Measurements from ENCODE around the gene TMED10. TPM values are rescaled to one million over a fixed set of nuclear protein-coding genes. Genes with fewer than 3 reads are reported as not detected.

TMED10 gene
- polyA plus RNA-seq, 1 experiment = 505 TPM

GRCh38 chr14:75202657-75203056, 26.2 kb upstream of the TMED10 start:
- H3K27me3 ChIP-seq (ENCODE audit: control insufficient read depth, insufficient read depth, low read length) = no peaks in the 10 kb centered on the region
- ChIA-PET CTCF (no interaction called here), POLR2A (interaction anchor here (0.6 kb wide), 1 partner anchor 18 kb away, joined by 3 read pairs; no protein-coding TSS in a partner anchor)
- no peak overlapping the region for H3K4me3 ChIP-seq (ENCODE audit: low read depth, low read length)
- TF ChIP-seq, protein P1, sequence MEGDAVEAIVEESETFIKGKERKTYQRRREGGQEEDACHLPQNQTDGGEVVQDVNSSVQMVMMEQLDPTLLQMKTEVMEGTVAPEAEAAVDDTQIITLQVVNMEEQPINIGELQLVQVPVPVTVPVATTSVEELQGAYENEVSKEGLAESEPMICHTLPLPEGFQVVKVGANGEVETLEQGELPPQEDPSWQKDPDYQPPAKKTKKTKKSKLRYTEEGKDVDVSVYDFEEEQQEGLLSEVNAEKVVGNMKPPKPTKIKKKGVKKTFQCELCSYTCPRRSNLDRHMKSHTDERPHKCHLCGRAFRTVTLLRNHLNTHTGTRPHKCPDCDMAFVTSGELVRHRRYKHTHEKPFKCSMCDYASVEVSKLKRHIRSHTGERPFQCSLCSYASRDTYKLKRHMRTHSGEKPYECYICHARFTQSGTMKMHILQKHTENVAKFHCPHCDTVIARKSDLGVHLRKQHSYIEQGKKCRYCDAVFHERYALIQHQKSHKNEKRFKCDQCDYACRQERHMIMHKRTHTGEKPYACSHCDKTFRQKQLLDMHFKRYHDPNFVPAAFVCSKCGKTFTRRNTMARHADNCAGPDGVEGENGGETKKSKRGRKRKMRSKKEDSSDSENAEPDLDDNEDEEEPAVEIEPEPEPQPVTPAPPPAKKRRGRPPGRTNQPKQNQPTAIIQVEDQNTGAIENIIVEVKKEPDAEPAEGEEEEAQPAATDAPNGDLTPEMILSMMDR (IDR thresholded peaks at IDR 0.05; ENCODE audit: insufficient read depth, low read depth, low read length) = no peak
- H3K36me3 ChIP-seq (ENCODE audit: control insufficient read depth, insufficient read depth, low read length) = no peaks in the 10 kb centered on the region
- DNase-seq (ENCODE audit: low read depth) = no peak

DNA sequence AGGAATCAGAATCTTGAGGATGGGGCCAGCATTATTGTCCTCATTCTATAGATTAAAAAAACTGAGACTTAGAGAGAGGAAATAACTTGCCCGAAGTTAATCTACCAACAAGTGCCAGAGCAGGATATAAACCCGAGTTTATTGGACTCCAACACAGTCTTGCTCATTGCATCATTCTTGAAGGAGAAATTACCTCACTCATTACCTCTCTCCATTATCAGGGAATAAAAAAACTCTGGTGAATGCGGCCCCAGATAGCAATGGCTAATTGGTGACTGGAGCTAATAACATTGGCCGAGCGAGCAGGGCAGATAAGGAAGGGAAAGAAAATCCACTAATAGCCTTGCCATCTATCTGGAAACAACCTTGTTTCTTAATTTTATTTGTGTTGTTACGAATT, 24.7 kb upstream of the TMED10 start:
- no peaks in the 10 kb centered on the region for H3K36me3 ChIP-seq (ENCODE audit: control insufficient read depth, insufficient read depth, low read length)
- ChIA-PET POLR2A (no interaction called here), CTCF (no interaction called here)
- no peak for DNase-seq (ENCODE audit: low read depth)
- H3K27me3 ChIP-seq (ENCODE audit: control insufficient read depth, insufficient read depth, low read length) = no peaks in the 10 kb centered on the region
- TF ChIP-seq, protein P1 (IDR thresholded peaks at IDR 0.05; ENCODE audit: insufficient read depth, low read depth, low read length) = no peak
- no peak overlapping the region for H3K4me3 ChIP-seq (ENCODE audit: low read depth, low read length)

DNA sequence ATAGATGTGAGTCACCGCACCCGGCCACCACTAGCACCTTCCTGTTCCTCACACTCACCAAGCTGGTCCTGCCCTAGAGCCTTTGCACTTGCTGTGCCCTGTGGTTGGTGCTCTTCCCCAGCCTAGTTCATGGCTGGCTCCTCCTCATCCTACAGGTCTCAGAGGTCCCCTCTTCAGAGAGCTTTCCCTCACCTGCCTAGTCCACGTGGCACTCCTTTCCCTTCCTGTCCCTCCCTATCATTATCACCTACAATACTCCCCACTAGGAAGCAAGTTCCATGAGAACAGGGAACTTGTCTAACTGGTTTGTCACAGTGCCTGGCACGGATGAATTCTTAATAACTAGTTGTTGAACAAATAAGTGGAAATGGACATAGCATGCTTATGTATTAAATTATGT, 24.0 kb upstream of the TMED10 start:
- Histone ChIP-seq H3K4me3 (ENCODE audit: low read depth, low read length) (no peak overlapping the region), H3K27me3 (ENCODE audit: control insufficient read depth, insufficient read depth, low read length) (no peaks in the 10 kb centered on the region), H3K36me3 (ENCODE audit: control insufficient read depth, insufficient read depth, low read length) (no peaks in the 10 kb centered on the region)
- DNase-seq (ENCODE audit: low read depth) = no peak
- POLR2A ChIA-PET = no interaction called here
- TF ChIP-seq, protein P1 (IDR thresholded peaks at IDR 0.05; ENCODE audit: insufficient read depth, low read depth, low read length) = no peak
- CTCF ChIA-PET = no interaction called here

DNA sequence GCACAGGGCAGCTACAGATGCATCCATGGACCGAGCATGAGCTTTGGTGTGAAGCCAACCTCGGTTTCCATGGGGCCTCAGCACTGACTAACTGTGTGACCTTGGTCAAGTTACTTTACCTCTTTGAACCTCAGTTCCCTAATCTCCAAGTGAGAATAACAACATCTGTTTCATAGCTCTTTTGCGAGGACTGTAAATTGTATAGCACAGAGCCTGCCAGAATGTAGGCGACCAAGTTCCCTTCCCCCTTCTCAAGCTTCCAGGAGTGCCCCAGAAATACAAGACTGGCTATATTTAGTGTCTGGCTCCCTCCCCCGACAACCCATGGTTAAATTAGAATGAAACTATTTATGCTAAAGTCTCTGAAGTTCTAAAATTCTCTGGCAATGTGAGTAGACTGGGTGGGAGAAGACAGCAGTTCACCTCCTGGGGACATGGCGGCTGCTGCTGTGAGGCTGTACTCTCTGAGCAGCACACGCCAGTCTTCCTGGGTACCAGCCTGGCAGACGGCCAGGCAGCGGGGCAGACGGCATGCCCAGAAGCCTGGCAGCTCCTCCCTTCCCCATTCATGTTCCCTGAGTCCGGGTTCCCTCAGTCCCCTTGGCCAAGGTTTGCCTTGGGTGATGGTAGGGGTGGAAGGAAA, 22.0 kb upstream of the TMED10 start:
- ChIA-PET POLR2A (no interaction called here), CTCF (interaction anchor here (0.5 to 1.2 kb wide), 4 partner anchors 43 to 109 kb away, joined by 3 to 4 read pairs (median 4); no protein-coding TSS in a partner anchor)
- no peaks in the 10 kb centered on the region for H3K36me3 ChIP-seq (ENCODE audit: control insufficient read depth, insufficient read depth, low read length)
- DNase-seq (ENCODE audit: low read depth) = no peak
- no peak overlapping the region for H3K4me3 ChIP-seq (ENCODE audit: low read depth, low read length)
- no peaks in the 10 kb centered on the region for H3K27me3 ChIP-seq (ENCODE audit: control insufficient read depth, insufficient read depth, low read length)
- TF ChIP-seq, protein P1 (IDR thresholded peaks at IDR 0.05; ENCODE audit: insufficient read depth, low read depth, low read length) = no peak

DNA sequence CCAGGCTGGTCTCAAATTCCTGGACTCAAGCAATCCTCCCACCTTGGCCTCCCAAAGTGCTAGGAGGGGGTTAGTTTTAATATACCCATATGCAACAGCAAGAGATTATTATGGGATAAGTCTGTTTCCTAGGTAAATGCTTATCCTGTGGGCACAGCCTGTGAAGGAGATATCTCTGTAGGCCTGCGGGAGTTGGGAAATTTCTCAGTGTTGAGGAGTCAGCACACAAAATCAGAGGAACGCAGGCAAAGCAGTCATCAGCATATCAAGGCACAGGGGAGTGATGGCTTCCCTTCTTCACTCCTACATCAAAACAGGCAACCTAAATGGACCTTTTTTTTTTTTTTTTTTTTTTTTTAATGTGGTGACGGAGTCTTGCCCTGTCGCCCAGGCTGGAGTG, 20.9 kb upstream of the TMED10 start:
- no peak for DNase-seq (ENCODE audit: low read depth)
- no peaks in the 10 kb centered on the region for H3K27me3 ChIP-seq (ENCODE audit: control insufficient read depth, insufficient read depth, low read length)
- no peak overlapping the region for H3K4me3 ChIP-seq (ENCODE audit: low read depth, low read length)
- no peaks in the 10 kb centered on the region for H3K36me3 ChIP-seq (ENCODE audit: control insufficient read depth, insufficient read depth, low read length)
- ChIA-PET CTCF (no interaction called here), POLR2A (no interaction called here)
- TF ChIP-seq, protein P1 (IDR thresholded peaks at IDR 0.05; ENCODE audit: insufficient read depth, low read depth, low read length) = no peak
